ENCODE data around the gene RNF8. TPM values are rescaled to one million over a fixed set of nuclear protein-coding genes. Genes with fewer than 3 reads are reported as not detected.
"Not testable (repeated sequence)": the region's sequence is repeated elsewhere in the genome, so short reads cannot be mapped to it uniquely, and the experiment has no call there.

RNF8 gene
- polyA plus RNA-seq, 4 donors, result 12.7 to 14.4 (median 13.4) TPM

- no peaks in the 10 kb centered on the region for H3K4me1 ChIP-seq (ENCODE audit: control insufficient read depth in 3 of 3, insufficient read depth in 2 of 3, low read depth in 1 of 3, low read length in 2 of 3)
- WGBS, 3 donors, result 29 to 48% (median 47%) methylated on average over 2 of the region's 2 CpGs
- H3K27ac ChIP-seq (ENCODE audit: low read depth in 1 of 3, low read length in 2 of 3), result peak overlapping the region in 1 of 3 donors; percentile 54
- H3K27me3 ChIP-seq (ENCODE audit: control insufficient read depth in 3 of 3, insufficient read depth in 3 of 3, low read length in 3 of 3), result no peaks in the 10 kb centered on the region
- peaks cover 7 to 36% (median 14%) of the 10 kb centered on the region in 3 donors for H3K36me3 ChIP-seq (ENCODE audit: control insufficient read depth in 3 of 3, insufficient read depth in 2 of 3, low read depth in 1 of 3, low read length in 3 of 3)
- no peaks in the 10 kb centered on the region for H3K9me3 ChIP-seq (ENCODE audit: control insufficient read depth in 2 of 2, insufficient read depth in 1 of 2, low read depth in 1 of 2, low read length in 1 of 2)
- DNase-seq, result peak; percentile 33
- no peak overlapping the region for H3K4me3 ChIP-seq (ENCODE audit: low read depth in 1 of 3, low read length in 3 of 3)
- FAIRE-seq, result no peak
These were observed 37.3 kb downstream of the RNF8 start for GRCh38 chr6:37391120-37391519.

GRCh38 chr6:37392821-37393220, 39.0 kb downstream of the RNF8 start:
- WGBS, 3 donors, result 83 to 87% (median 87%) methylated on average over 1 of the region's 1 CpG
- no peak overlapping the region for H3K27ac ChIP-seq (ENCODE audit: low read depth in 1 of 3, low read length in 2 of 3)
- H3K9me3 ChIP-seq (ENCODE audit: control insufficient read depth in 2 of 2, insufficient read depth in 1 of 2, low read depth in 1 of 2, low read length in 1 of 2), result no peaks in the 10 kb centered on the region
- H3K4me1 ChIP-seq (ENCODE audit: control insufficient read depth in 3 of 3, insufficient read depth in 2 of 3, low read depth in 1 of 3, low read length in 2 of 3), result no peaks in the 10 kb centered on the region
- no peak overlapping the region for H3K4me3 ChIP-seq (ENCODE audit: low read depth in 1 of 3, low read length in 3 of 3)
- DNase-seq, result no peak
- H3K36me3 ChIP-seq (ENCODE audit: control insufficient read depth in 3 of 3, insufficient read depth in 2 of 3, low read depth in 1 of 3, low read length in 3 of 3), result peaks cover 6 to 27% (median 14%) of the 10 kb centered on the region in 3 donors
- H3K27me3 ChIP-seq (ENCODE audit: control insufficient read depth in 3 of 3, insufficient read depth in 3 of 3, low read length in 3 of 3), result no peaks in the 10 kb centered on the region
- no peak for FAIRE-seq

- no peak overlapping the region for H3K27ac ChIP-seq (ENCODE audit: low read depth in 1 of 3, low read length in 2 of 3)
- H3K4me1 ChIP-seq (ENCODE audit: control insufficient read depth in 3 of 3, insufficient read depth in 2 of 3, low read depth in 1 of 3, low read length in 2 of 3), result no peaks in the 10 kb centered on the region
- 21 to 73% (median 49%) methylated on average over 1 of the region's 1 CpG for WGBS, 3 donors
- H3K27me3 ChIP-seq (ENCODE audit: control insufficient read depth in 3 of 3, insufficient read depth in 3 of 3, low read length in 3 of 3), result no peaks in the 10 kb centered on the region
- peaks cover 4 to 25% (median 14%) of the 10 kb centered on the region in 3 donors for H3K36me3 ChIP-seq (ENCODE audit: control insufficient read depth in 3 of 3, insufficient read depth in 2 of 3, low read depth in 1 of 3, low read length in 3 of 3)
- DNase-seq (peak; percentile 20), FAIRE-seq (no peak)
- H3K9me3 ChIP-seq (ENCODE audit: control insufficient read depth in 2 of 2, insufficient read depth in 1 of 2, low read depth in 1 of 2, low read length in 1 of 2), result no peaks in the 10 kb centered on the region
- no peak overlapping the region for H3K4me3 ChIP-seq (ENCODE audit: low read depth in 1 of 3, low read length in 3 of 3)
These were observed 39.7 kb downstream of the RNF8 start for GRCh38 chr6:37393381-37393929.

GRCh38 chr6:37396571-37397180, 42.9 kb downstream of the RNF8 start:
- H3K4me1 ChIP-seq (ENCODE audit: control insufficient read depth in 3 of 3, insufficient read depth in 2 of 3, low read depth in 1 of 3, low read length in 2 of 3), result no peaks in the 10 kb centered on the region
- H3K9me3 ChIP-seq (ENCODE audit: control insufficient read depth in 2 of 2, insufficient read depth in 1 of 2, low read depth in 1 of 2, low read length in 1 of 2), result no peaks in the 10 kb centered on the region
- no peak overlapping the region for H3K27ac ChIP-seq (ENCODE audit: low read depth in 1 of 3, low read length in 2 of 3)
- H3K27me3 ChIP-seq (ENCODE audit: control insufficient read depth in 3 of 3, insufficient read depth in 3 of 3, low read length in 3 of 3), result no peaks in the 10 kb centered on the region
- FAIRE-seq (no peak), DNase-seq (no peak)
- no peak overlapping the region for H3K4me3 ChIP-seq (ENCODE audit: low read depth in 1 of 3, low read length in 3 of 3)
- 89 to 91% (median 90%) methylated on average over 4 of the region's 4 CpGs for WGBS, 3 donors
- H3K36me3 ChIP-seq (ENCODE audit: control insufficient read depth in 3 of 3, insufficient read depth in 2 of 3, low read depth in 1 of 3, low read length in 3 of 3), result peaks cover 0 to 7% (median 3%) of the 10 kb centered on the region in 3 donors

- no peaks in the 10 kb centered on the region for H3K9me3 ChIP-seq (ENCODE audit: control insufficient read depth in 2 of 2, insufficient read depth in 1 of 2, low read depth in 1 of 2, low read length in 1 of 2)
- no peak for DNase-seq
- peaks cover 0 to 6% (median 0%) of the 10 kb centered on the region in 3 donors for H3K36me3 ChIP-seq (ENCODE audit: control insufficient read depth in 3 of 3, insufficient read depth in 2 of 3, low read depth in 1 of 3, low read length in 3 of 3)
- no peak overlapping the region for H3K4me3 ChIP-seq (ENCODE audit: low read depth in 1 of 3, low read length in 3 of 3)
- no peak for FAIRE-seq
- no peaks in the 10 kb centered on the region for H3K27me3 ChIP-seq (ENCODE audit: control insufficient read depth in 3 of 3, insufficient read depth in 3 of 3, low read length in 3 of 3)
- H3K4me1 ChIP-seq (ENCODE audit: control insufficient read depth in 3 of 3, insufficient read depth in 2 of 3, low read depth in 1 of 3, low read length in 2 of 3), result no peaks in the 10 kb centered on the region
- no peak overlapping the region for H3K27ac ChIP-seq (ENCODE audit: low read depth in 1 of 3, low read length in 2 of 3)
These were observed 45.3 kb downstream of the RNF8 start for GRCh38 chr6:37399131-37399530.

- no peaks in the 10 kb centered on the region for H3K4me1 ChIP-seq (ENCODE audit: control insufficient read depth in 3 of 3, insufficient read depth in 2 of 3, low read depth in 1 of 3, low read length in 2 of 3)
- H3K9me3 ChIP-seq (ENCODE audit: control insufficient read depth in 2 of 2, insufficient read depth in 1 of 2, low read depth in 1 of 2, low read length in 1 of 2), result no peaks in the 10 kb centered on the region
- DNase-seq (no peak), FAIRE-seq (no peak)
- H3K36me3 ChIP-seq (ENCODE audit: control insufficient read depth in 3 of 3, insufficient read depth in 2 of 3, low read depth in 1 of 3, low read length in 3 of 3), result peaks cover 0 to 4% (median 0%) of the 10 kb centered on the region in 3 donors
- no peak overlapping the region for H3K4me3 ChIP-seq (ENCODE audit: low read depth in 1 of 3, low read length in 3 of 3)
- H3K27me3 ChIP-seq (ENCODE audit: control insufficient read depth in 3 of 3, insufficient read depth in 3 of 3, low read length in 3 of 3), result no peaks in the 10 kb centered on the region
- no peak overlapping the region for H3K27ac ChIP-seq (ENCODE audit: low read depth in 1 of 3, low read length in 2 of 3)
- WGBS, 3 donors, result 49 to 54% (median 53%) methylated on average over 4 of the region's 4 CpGs
These were observed 46.2 kb downstream of the RNF8 start for GRCh38 chr6:37399795-37400490.

- not testable (repeated sequence) for DNase-seq; H3K4me1 ChIP-seq (ENCODE audit: control insufficient read depth in 3 of 3, insufficient read depth in 2 of 3, low read depth in 1 of 3, low read length in 2 of 3); FAIRE-seq; H3K27me3 ChIP-seq (ENCODE audit: control insufficient read depth in 3 of 3, insufficient read depth in 3 of 3, low read length in 3 of 3); H3K36me3 ChIP-seq (ENCODE audit: control insufficient read depth in 3 of 3, insufficient read depth in 2 of 3, low read depth in 1 of 3, low read length in 3 of 3); H3K27ac ChIP-seq (ENCODE audit: low read depth in 1 of 3, low read length in 2 of 3); H3K4me3 ChIP-seq (ENCODE audit: low read depth in 1 of 3, low read length in 3 of 3); H3K9me3 ChIP-seq (ENCODE audit: control insufficient read depth in 2 of 2, insufficient read depth in 1 of 2, low read depth in 1 of 2, low read length in 1 of 2)
These were observed 47.9 kb downstream of the RNF8 start for GRCh38 chr6:37401658-37402057.

- Histone ChIP-seq H3K4me1 (ENCODE audit: control insufficient read depth in 3 of 3, insufficient read depth in 2 of 3, low read depth in 1 of 3, low read length in 2 of 3) (no peaks in the 10 kb centered on the region), H3K27me3 (ENCODE audit: control insufficient read depth in 3 of 3, insufficient read depth in 3 of 3, low read length in 3 of 3) (no peaks in the 10 kb centered on the region), H3K9me3 (ENCODE audit: control insufficient read depth in 2 of 2, insufficient read depth in 1 of 2, low read depth in 1 of 2, low read length in 1 of 2) (no peaks in the 10 kb centered on the region), H3K36me3 (ENCODE audit: control insufficient read depth in 3 of 3, insufficient read depth in 2 of 3, low read depth in 1 of 3, low read length in 3 of 3) (no peaks in the 10 kb centered on the region), H3K4me3 (ENCODE audit: low read depth in 1 of 3, low read length in 3 of 3) (no peak overlapping the region), H3K27ac (ENCODE audit: low read depth in 1 of 3, low read length in 2 of 3) (no peak overlapping the region)
- FAIRE-seq, result no peak
- no peak for DNase-seq
- 40 to 61% (median 51%) methylated on average over 3 of the region's 3 CpGs for WGBS, 3 donors
These were observed 53.1 kb downstream of the RNF8 start for GRCh38 chr6:37406726-37407341.

Data from small intestine (tissue), 7 donors.